Vagina (tissue), 2 donors: ENCODE data around the gene BACH1. TPM values are rescaled to one million over a fixed set of nuclear protein-coding genes. Genes with fewer than 3 reads are reported as not detected.

Experiments used
- DNase-seq, 2 donors: peaks; one replicate each; pipeline ENCODE4 v3.0.0-alpha.2; 2017; ENCODE audit errors: extremely low spot score in 2 of 2
- H3K27ac ChIP-seq: fragments of 200-600 bp; sonication (generic); one replicate; pipeline ENCODE4 v1.5.1; 2019
- H3K27me3 ChIP-seq: fragments of 200-600 bp; sonication (generic); one replicate; pipeline ENCODE4 v1.5.1; 2019
- H3K36me3 ChIP-seq, 2 donors: fragments of 200-600 bp; sonication (generic); one replicate each; pipeline ENCODE4 v1.5.1; 2017 to 2019
- H3K4me1 ChIP-seq: fragments of 200-600 bp; sonication (generic); one replicate; pipeline ENCODE4 v1.5.1; 2019
- H3K4me3 ChIP-seq, 2 donors: fragments of 200-600 bp; sonication (generic); 1 replicate in 1 of 2; 2 replicates in 1 of 2; pipeline ENCODE4 v1.5.1; 2016 to 2019
- H3K9me3 ChIP-seq: fragments of 200-600 bp; sonication (generic); one replicate; pipeline ENCODE4 v1.5.1; 2019
- CTCF ChIP-seq, 3 experiments: fragments of 450-650 bp in 2 of 3; fragments of 200-600 bp in 1 of 3; sonication (generic) in 1 of 3; IDR thresholded peaks; one replicate each; pipeline ENCODE4 v1.5.1; 2017 to 2019; ENCODE audit warnings: antibody characterized with exemption in 3 of 3, mild to moderate bottlenecking in 2 of 3, moderate library complexity in 2 of 3
- POLR2A ChIP-seq, 2 donors: fragments of 450-650 bp; IDR thresholded peaks; one replicate each; pipeline ENCODE4 v1.6.1; 2017; ENCODE audit warnings: antibody characterized with exemption in 2 of 2, mild to moderate bottlenecking in 2 of 2, moderate library complexity in 2 of 2
- POLR2AphosphoS5 ChIP-seq, 2 donors: sonication (generic); formaldehyde crosslinking; IDR thresholded peaks; one replicate each; pipeline ENCODE4 v1.9.0; 2017; ENCODE audit warnings: antibody characterized with exemption in 2 of 2, mild to moderate bottlenecking in 2 of 2, low read depth in 1 of 2; ENCODE audit not compliant: insufficient read depth in 1 of 2
- intact Hi-C: fragments of 100-400 bp; cut with DNase I; formaldehyde crosslinking; loops from one replicate; pipeline ENCODE4 v1.15.1; 2023
- total RNA-seq: library from RNA; depleted of rRNA; stranded (reverse); fragments of >200 nt; gene quantifications from one replicate; pipeline ENCODE4 v1.2.3, GENCODE V29; 2016

The BACH1 gene
- total RNA-seq, 1 donor from 2014 or later = 33.1 TPM

- DNase-seq = no peak
- TF ChIP-seq CTCF (IDR thresholded peaks at IDR 0.05) = no peak
- TF ChIP-seq POLR2AphosphoS5 (IDR thresholded peaks at IDR 0.05; ENCODE audit: insufficient read depth in 1 of 2, low read depth in 1 of 2) = no peak
- no peak for TF ChIP-seq POLR2A (IDR thresholded peaks at IDR 0.05)
- intact Hi-C loops = no loop called here
- Histone ChIP-seq H3K36me3 (no peaks in the 10 kb centered on the region), H3K9me3 (no peaks in the 10 kb centered on the region), H3K27me3 (no peaks in the 10 kb centered on the region), H3K27ac (no peak overlapping the region), H3K4me3 (no peak overlapping the region), H3K4me1 (no peaks in the 10 kb centered on the region)
Observed at GRCh38 chr21:29368906-29369305, 70.2 kb downstream of the BACH1 start.

- intact Hi-C loops = loop anchor here (5.0 to 10.0 kb wide), 2 partner anchors 207 to 279 kb away; no protein-coding TSS in a partner anchor
- H3K4me3 ChIP-seq = no peak overlapping the region
- DNase-seq = peak; percentile 25 to 56
- TF ChIP-seq POLR2AphosphoS5 (IDR thresholded peaks at IDR 0.05; ENCODE audit: insufficient read depth in 1 of 2, low read depth in 1 of 2) = no peak
- TF ChIP-seq POLR2A (IDR thresholded peaks at IDR 0.05) = no peak
- no peak for TF ChIP-seq CTCF (IDR thresholded peaks at IDR 0.05)
- H3K9me3 ChIP-seq = no peaks in the 10 kb centered on the region
- H3K4me1 ChIP-seq = no peaks in the 10 kb centered on the region
- no peaks in the 10 kb centered on the region for H3K36me3 ChIP-seq
- H3K27ac ChIP-seq = no peak overlapping the region
- no peaks in the 10 kb centered on the region for H3K27me3 ChIP-seq
Observed at GRCh38 chr21:29371464-29371863, 72.7 kb downstream of the BACH1 start.

GRCh38 chr21:29372063-29372802 lies 73.5 kb downstream of the BACH1 start:
- Histone ChIP-seq H3K9me3 (no peaks in the 10 kb centered on the region), H3K36me3 (no peaks in the 10 kb centered on the region), H3K4me1 (no peaks in the 10 kb centered on the region), H3K4me3 (no peak overlapping the region), H3K27me3 (no peaks in the 10 kb centered on the region), H3K27ac (no peak overlapping the region)
- peak in 1 of 2 donors; percentile 13 for TF ChIP-seq POLR2AphosphoS5 (IDR thresholded peaks at IDR 0.05; ENCODE audit: insufficient read depth in 1 of 2, low read depth in 1 of 2)
- TF ChIP-seq POLR2A (IDR thresholded peaks at IDR 0.05) = no peak
- peak; percentile 61 to 90 (median 90) for TF ChIP-seq CTCF (IDR thresholded peaks at IDR 0.05)
- peak; percentile 61 to 77 for DNase-seq
- intact Hi-C loops = loop anchor here (5.0 to 10.0 kb wide), 2 partner anchors 207 to 280 kb away; no protein-coding TSS in a partner anchor

- Histone ChIP-seq H3K4me3 (no peak overlapping the region), H3K27ac (no peak overlapping the region), H3K36me3 (no peaks in the 10 kb centered on the region), H3K4me1 (no peaks in the 10 kb centered on the region), H3K9me3 (no peaks in the 10 kb centered on the region), H3K27me3 (no peaks in the 10 kb centered on the region)
- no peak for TF ChIP-seq CTCF (IDR thresholded peaks at IDR 0.05)
- no peak for TF ChIP-seq POLR2AphosphoS5 (IDR thresholded peaks at IDR 0.05; ENCODE audit: insufficient read depth in 1 of 2, low read depth in 1 of 2)
- TF ChIP-seq POLR2A (IDR thresholded peaks at IDR 0.05) = no peak
- intact Hi-C loops = loop anchor here (5.0 to 10.0 kb wide), 2 partner anchors 210 to 282 kb away; no protein-coding TSS in a partner anchor
- peak in 1 of 2 donors; percentile 42 for DNase-seq
Observed at GRCh38 chr21:29374481-29374880, 75.8 kb downstream of the BACH1 start.

- Histone ChIP-seq H3K4me3 (no peak overlapping the region), H3K9me3 (no peaks in the 10 kb centered on the region), H3K27me3 (no peaks in the 10 kb centered on the region), H3K4me1 (no peaks in the 10 kb centered on the region), H3K36me3 (no peaks in the 10 kb centered on the region), H3K27ac (no peak overlapping the region)
- TF ChIP-seq POLR2A (IDR thresholded peaks at IDR 0.05) = no peak
- TF ChIP-seq POLR2AphosphoS5 (IDR thresholded peaks at IDR 0.05; ENCODE audit: insufficient read depth in 1 of 2, low read depth in 1 of 2) = no peak
- no peak for TF ChIP-seq CTCF (IDR thresholded peaks at IDR 0.05)
- DNase-seq = peak in 1 of 2 donors; percentile 60
- intact Hi-C loops = loop anchor here (10.0 kb wide), 1 partner anchor 212 kb away; no protein-coding TSS in a partner anchor
Observed at GRCh38 chr21:29376556-29376955, 77.8 kb downstream of the BACH1 start.
